ENCODE results near the gene SLC39A7. TPM values are rescaled to one million over a fixed set of nuclear protein-coding genes. Genes with fewer than 3 reads are reported as not detected.

The SLC39A7 gene
- total and polyA plus RNA-seq, 2 of the 13 experiments (the other 11 are each of a cell fraction or from before 2014, with no cell fraction given) = 142 to 229 TPM

GRCh38 chr6:33172688-33173534 is 27.8 kb upstream of the SLC39A7 start (continued):
- TF ChIP-seq CTCF (CRISPR knock-in tag; IDR thresholded peaks at IDR 0.05) (peak; percentile 91), ZNF296 (CRISPR knock-in tag; conservative IDR thresholded peaks at IDR 0.05) (no peak), BCL6 (CRISPR knock-in tag; IDR thresholded peaks at IDR 0.05) (no peak), ZEB1 (IDR thresholded peaks at IDR 0.05; ENCODE audit: insufficient replicate concordance, low read depth) (peak; percentile 55), PAWR (CRISPR knock-in tag; IDR thresholded peaks at IDR 0.05; ENCODE audit: borderline replicate concordance) (no peak), ZSCAN29 (CRISPR knock-in tag; conservative IDR thresholded peaks at IDR 0.05) (no peak), FOXC1 (CRISPR knock-in tag; IDR thresholded peaks at IDR 0.05; ENCODE audit: borderline replicate concordance) (no peak), ZNF235 (CRISPR knock-in tag; IDR thresholded peaks at IDR 0.05; ENCODE audit: borderline replicate concordance) (no peak), SALL1 (CRISPR knock-in tag; IDR thresholded peaks at IDR 0.05) (0 out of 2 replicates have a peak, but pooled peaks have one; percentile 20), TP53 (CRISPR knock-in tag; conservative IDR thresholded peaks at IDR 0.05) (no peak), ZNF382 (CRISPR knock-in tag; IDR thresholded peaks at IDR 0.05; ENCODE audit: borderline replicate concordance) (no peak), PAXIP1 (CRISPR knock-in tag; conservative IDR thresholded peaks at IDR 0.05) (no peak), MTA1 (CRISPR knock-in tag; IDR thresholded peaks at IDR 0.05; ENCODE audit: borderline replicate concordance) (no peak), PITX1 (CRISPR knock-in tag; IDR thresholded peaks at IDR 0.05) (no peak), CREBL2 (CRISPR knock-in tag; IDR thresholded peaks at IDR 0.05; ENCODE audit: borderline replicate concordance) (no peak), SIX4 (CRISPR knock-in tag; IDR thresholded peaks at IDR 0.05) (no peak), ZNF740 (CRISPR knock-in tag; IDR thresholded peaks at IDR 0.05) (no peak), ZNF709 (CRISPR knock-in tag; IDR thresholded peaks at IDR 0.05) (no peak), MBD4 (IDR thresholded peaks at IDR 0.05; ENCODE audit: borderline replicate concordance, low read length) (no peak), MLXIP (CRISPR knock-in tag; IDR thresholded peaks at IDR 0.05; ENCODE audit: borderline replicate concordance) (no peak), MIER2 (CRISPR knock-in tag; IDR thresholded peaks at IDR 0.05) (no peak)
